ENCODE data around the gene AP2B1. TPM values are rescaled to one million over a fixed set of nuclear protein-coding genes. Genes with fewer than 3 reads are reported as not detected.
"Not testable (repeated sequence)": the region's sequence is repeated elsewhere in the genome, so short reads cannot be mapped to it uniquely, and the experiment has no call there.

Gene AP2B1
- total RNA-seq, 1 experiment from 2014 or later, result 61.4 TPM

DNA sequence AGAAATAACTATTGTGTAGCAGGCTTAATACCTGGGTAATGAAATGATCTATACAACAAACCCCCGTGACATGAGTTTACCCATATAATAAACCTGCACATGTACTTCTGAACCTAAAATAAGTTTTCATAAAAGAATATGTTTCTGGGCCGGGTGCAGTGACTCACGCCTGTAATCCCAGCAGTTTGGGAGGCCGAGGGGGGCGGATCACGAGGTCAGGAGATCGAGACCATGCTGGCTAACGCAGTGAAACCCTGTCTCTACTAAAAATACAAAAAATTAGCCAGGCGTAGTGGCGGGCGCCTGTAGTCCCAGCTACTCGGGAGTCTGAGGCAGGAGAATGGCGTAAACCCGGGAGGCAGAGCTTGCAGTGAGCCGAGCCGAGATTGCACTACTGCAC lies 23.9 kb upstream of the AP2B1 start:
- in situ Hi-C loops (cut with HindIII; ENCODE audit: low pct_unique_long_range_greater_than_20kb, low sequenced_read_pairs); DNase-seq (ENCODE audit: low read depth, low spot score): not testable (repeated sequence)

DNA sequence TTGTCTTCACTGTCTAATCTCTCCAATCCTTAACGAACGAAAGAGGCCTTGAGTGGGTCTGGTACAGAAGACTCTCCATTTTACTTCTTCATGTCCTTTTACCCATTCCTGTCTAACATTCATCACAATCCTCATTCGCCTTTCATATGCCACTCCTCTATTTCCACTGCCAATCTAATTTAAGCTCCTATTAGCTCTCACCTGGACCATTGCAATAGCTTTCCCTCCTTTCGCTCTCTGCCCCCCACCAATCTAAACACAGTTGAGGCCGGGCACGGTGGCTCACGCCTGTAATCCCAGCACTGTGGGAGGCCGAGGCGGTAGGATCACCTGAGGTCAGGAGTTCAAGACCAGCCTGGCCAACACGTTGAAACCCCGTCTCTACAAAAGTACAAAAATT lies 20.2 kb upstream of the AP2B1 start:
- no peak for DNase-seq (ENCODE audit: low read depth, low spot score)
- in situ Hi-C loops (cut with HindIII; ENCODE audit: low pct_unique_long_range_greater_than_20kb, low sequenced_read_pairs), result no loop called here

GRCh38 chr17:35568561-35568960 lies 18.6 kb upstream of the AP2B1 start:
- DNase-seq (ENCODE audit: low read depth, low spot score), result peak; percentile 63
- in situ Hi-C loops (cut with HindIII; ENCODE audit: low pct_unique_long_range_greater_than_20kb, low sequenced_read_pairs), result no loop called here

GRCh38 chr17:35569405-35569804 lies 17.7 kb upstream of the AP2B1 start:
- DNase-seq (ENCODE audit: low read depth, low spot score), result no peak
- in situ Hi-C loops (cut with HindIII; ENCODE audit: low pct_unique_long_range_greater_than_20kb, low sequenced_read_pairs), result no loop called here

- in situ Hi-C loops (cut with HindIII; ENCODE audit: low pct_unique_long_range_greater_than_20kb, low sequenced_read_pairs), result no loop called here
- DNase-seq (ENCODE audit: low read depth, low spot score), result no peak
Observed at GRCh38 chr17:35575759-35576158, 11.4 kb upstream of the AP2B1 start.

DNA sequence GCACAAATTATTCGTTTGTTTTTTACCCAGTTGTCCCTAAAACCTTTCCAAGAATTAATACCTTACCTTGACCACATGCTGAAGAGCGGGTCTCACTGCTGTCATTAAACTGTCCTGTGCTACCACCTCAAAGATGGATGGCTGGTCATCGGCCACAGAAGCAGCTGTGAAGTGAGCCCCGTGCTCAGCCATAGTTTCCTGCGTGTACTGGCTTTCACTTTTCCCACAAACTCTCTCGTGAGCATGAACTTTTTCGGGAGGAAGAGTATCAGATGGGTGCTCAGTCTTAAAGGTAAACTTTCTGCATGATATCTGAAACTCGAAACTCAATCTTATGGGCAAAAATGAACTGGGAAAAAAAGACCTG lies 9.3 kb upstream of the AP2B1 start:
- DNase-seq (ENCODE audit: low read depth, low spot score), result peak; percentile 8
- in situ Hi-C loops (cut with HindIII; ENCODE audit: low pct_unique_long_range_greater_than_20kb, low sequenced_read_pairs), result no loop called here

- in situ Hi-C loops (cut with HindIII; ENCODE audit: low pct_unique_long_range_greater_than_20kb, low sequenced_read_pairs), result no loop called here
- peak; percentile 90 for DNase-seq (ENCODE audit: low read depth, low spot score)
Observed at GRCh38 chr17:35578197-35578928, 8.8 kb upstream of the AP2B1 start, which contains the start of gene PEX12. PEX12 (minus strand) TSS chr17:35578571; CDS start chr17:35578021, 550 bp downstream.

GRCh38 chr17:35578929-35579432 lies 8.1 kb upstream of the AP2B1 start:
- DNase-seq (ENCODE audit: low read depth, low spot score), result no peak
- in situ Hi-C loops (cut with HindIII; ENCODE audit: low pct_unique_long_range_greater_than_20kb, low sequenced_read_pairs), result no loop called here

DNA sequence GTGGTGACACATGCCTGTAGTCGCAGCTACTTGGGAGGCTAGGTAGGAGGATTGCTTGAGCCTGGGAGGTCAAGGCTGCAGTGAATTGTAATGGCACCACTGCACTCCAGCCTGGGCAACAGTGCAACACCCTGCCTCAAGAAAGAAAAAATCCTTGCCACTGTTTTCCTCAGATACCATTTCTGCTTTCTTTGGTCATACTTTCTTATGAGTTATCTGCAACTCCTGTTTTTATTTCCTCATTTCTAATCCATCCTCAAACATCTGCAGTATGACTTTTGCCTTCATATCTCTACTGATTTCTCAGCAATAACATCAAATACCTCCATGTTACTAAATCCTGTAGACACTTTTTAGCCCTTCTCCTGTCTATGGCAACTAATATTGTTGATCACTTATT lies 3.1 kb upstream of the AP2B1 start:
- DNase-seq (ENCODE audit: low read depth, low spot score), result no peak
- in situ Hi-C loops (cut with HindIII; ENCODE audit: low pct_unique_long_range_greater_than_20kb, low sequenced_read_pairs), result no loop called here

- no peak for DNase-seq (ENCODE audit: low read depth, low spot score)
- in situ Hi-C loops (cut with HindIII; ENCODE audit: low pct_unique_long_range_greater_than_20kb, low sequenced_read_pairs), result no loop called here
Observed at GRCh38 chr17:35586569-35587073, 501 bp upstream of the AP2B1 start.

DNA sequence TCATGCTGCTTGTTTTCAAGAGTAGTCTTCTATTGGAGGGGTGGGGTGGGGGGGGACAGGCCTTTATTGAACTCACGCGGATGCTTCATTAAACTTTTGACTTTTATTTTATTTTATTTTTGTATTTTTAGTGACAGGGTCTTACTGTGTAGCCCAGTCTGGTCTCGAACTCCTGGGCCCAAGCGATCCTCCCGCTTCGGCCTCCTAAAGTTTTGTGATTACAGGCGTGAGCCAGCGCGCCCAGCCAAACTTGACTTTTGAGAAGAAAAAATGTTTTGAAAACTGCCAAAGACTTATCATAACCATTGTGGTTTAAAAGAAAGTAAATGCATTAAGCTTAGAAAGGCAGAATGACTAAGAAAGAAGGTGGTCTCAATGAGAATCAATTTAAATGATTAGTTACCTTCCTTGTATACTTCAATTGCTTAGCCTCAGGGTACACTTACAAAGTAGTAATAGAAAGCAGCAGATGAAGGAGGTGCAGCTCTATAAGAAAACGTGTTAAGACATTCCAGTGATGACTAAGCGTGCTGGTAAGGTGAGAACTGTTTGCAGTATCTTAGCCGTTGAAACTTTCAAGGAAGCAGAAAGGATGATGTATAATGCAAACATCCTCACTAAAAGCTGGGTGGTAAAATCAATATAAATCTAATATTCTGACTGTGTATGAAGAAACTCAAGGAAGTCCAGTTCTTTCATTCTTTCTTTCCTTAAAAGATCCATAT lies 1.2 kb downstream of the AP2B1 start:
- DNase-seq (ENCODE audit: low read depth, low spot score), result no peak
- in situ Hi-C loops (cut with HindIII; ENCODE audit: low pct_unique_long_range_greater_than_20kb, low sequenced_read_pairs), result no loop called here

DNA sequence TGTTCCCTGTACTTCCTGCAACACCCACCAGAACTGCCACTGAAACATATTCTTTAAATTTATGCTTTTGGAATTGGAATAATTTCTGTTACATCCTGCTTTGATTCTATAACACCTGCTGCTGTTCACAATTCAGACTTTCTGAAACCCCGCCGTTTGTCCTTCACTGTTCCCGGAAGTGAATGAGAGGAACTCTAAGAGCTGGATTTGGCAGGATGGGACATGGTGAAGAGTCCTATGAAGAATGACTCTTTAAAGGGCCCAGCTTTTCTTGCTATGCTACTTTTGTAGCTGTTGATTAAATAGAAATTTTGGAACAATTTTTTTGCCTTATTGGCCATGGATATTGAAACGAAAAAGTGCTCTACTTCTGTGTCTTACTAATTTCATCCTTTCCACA lies 8.9 kb downstream of the AP2B1 start:
- DNase-seq (ENCODE audit: low read depth, low spot score), result no peak
- in situ Hi-C loops (cut with HindIII; ENCODE audit: low pct_unique_long_range_greater_than_20kb, low sequenced_read_pairs), result no loop called here

- in situ Hi-C loops (cut with HindIII; ENCODE audit: low pct_unique_long_range_greater_than_20kb, low sequenced_read_pairs), result no loop called here
Observed at GRCh38 chr17:35596530-35597233, 9.6 kb downstream of the AP2B1 start.

DNA sequence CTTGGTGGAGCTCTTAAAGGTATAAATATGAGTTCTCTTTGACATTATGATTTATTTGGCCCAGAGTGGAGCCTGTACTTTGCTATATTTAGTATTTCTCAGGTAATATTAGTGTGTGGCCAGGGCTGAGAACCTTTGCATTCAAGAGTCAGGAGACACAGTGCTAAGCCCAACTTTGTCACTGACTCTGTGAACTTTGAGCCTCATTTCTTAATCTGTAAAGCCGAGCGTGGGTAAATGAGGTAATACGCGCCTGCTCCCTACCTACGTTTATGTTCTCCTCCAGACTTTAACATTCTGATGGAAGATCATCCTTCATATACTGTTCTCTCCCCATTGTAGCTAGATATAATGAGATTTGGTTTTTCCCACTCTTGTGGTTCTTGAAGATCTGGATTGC lies 10.5 kb downstream of the AP2B1 start:
- no peak for DNase-seq (ENCODE audit: low read depth, low spot score)
- in situ Hi-C loops (cut with HindIII; ENCODE audit: low pct_unique_long_range_greater_than_20kb, low sequenced_read_pairs), result no loop called here

More at GRCh38 chr17:35596530-35597233, 9.6 kb downstream of the AP2B1 start:
- no peak for DNase-seq (ENCODE audit: low read depth, low spot score)

GRCh38 chr17:35603674-35604073 lies 16.6 kb downstream of the AP2B1 start:
- in situ Hi-C loops (cut with HindIII; ENCODE audit: low pct_unique_long_range_greater_than_20kb, low sequenced_read_pairs), result no loop called here
- DNase-seq (ENCODE audit: low read depth, low spot score), result no peak

GRCh38 chr17:35605678-35606077 lies 18.6 kb downstream of the AP2B1 start:
- in situ Hi-C loops (cut with HindIII; ENCODE audit: low pct_unique_long_range_greater_than_20kb, low sequenced_read_pairs), result no loop called here
- DNase-seq (ENCODE audit: low read depth, low spot score), result no peak

GRCh38 chr17:35607239-35607847 lies 20.2 kb downstream of the AP2B1 start:
- DNase-seq (ENCODE audit: low read depth, low spot score), result no peak
- in situ Hi-C loops (cut with HindIII; ENCODE audit: low pct_unique_long_range_greater_than_20kb, low sequenced_read_pairs), result no loop called here

DNA sequence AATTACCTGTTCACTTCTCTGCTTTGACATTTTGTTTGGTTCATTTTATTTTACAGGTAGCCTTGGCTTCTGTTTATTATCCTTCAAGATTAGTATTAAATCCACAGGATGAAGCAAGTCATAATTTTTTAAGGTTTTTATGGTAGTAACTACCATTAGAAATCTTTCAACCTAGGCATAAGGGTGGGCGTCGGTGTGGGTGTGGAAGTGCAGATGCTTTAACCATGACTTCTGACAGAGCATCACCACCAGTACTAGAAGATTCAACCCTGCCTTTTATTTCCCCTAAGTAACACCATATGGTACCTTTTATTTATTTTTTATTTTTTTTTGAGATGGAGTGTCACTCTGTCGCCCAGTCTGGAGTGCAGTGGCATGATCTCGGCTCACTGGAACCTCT lies 22.7 kb downstream of the AP2B1 start:
- in situ Hi-C loops (cut with HindIII; ENCODE audit: low pct_unique_long_range_greater_than_20kb, low sequenced_read_pairs), result no loop called here
- DNase-seq (ENCODE audit: low read depth, low spot score), result no peak

Measured in SK-MEL-5 (cell line).